A549 (cell line): ENCODE measurements around the gene CCDC78. TPM values are rescaled to one million over a fixed set of nuclear protein-coding genes. Genes with fewer than 3 reads are reported as not detected.
"Not testable (repeated sequence)": the region's sequence is repeated elsewhere in the genome, so short reads cannot be mapped to it uniquely, and the experiment has no call there.

Experiments
- ATAC-seq, 2 experiments: fragments of 200-7000 bp in 1 of 2; fragments of >200 bp in 1 of 2; cut with Nextera tagmentation in 1 of 2; cut with Tn5 transposase in 1 of 2; 3 replicates each; pipeline versions ENCODE4 v1.8.0 to v1.9.1; 2018 to 2020; ENCODE audit warnings: mild to moderate bottlenecking in 1 of 2, moderate library complexity in 1 of 2
- CTCF ChIA-PET: fragments of 300-600 bp; sonication (Branson Sonifier 250); formaldehyde crosslinking; extraction: SDS; loops from one replicate; lab custom pipeline; 2021; ENCODE audit warnings: antibody characterized with exemption, inconsistent platforms; lab: Yijun Ruan, JAX
- POLR2A ChIA-PET: fragments of 350-600 bp; formaldehyde crosslinking; extraction: SDS; loops from one replicate; lab custom pipeline; 2021; ENCODE audit warnings: antibody characterized with exemption, inconsistent platforms; lab: Yijun Ruan, JAX
- DNase-seq, 2 experiments: peaks; one replicate each; pipeline versions ENCODE4 v3.0.0 to v3.0.0-alpha.2; 2011 to 2016; ENCODE audit warnings: low read depth in 1 of 2, low spot score in 1 of 2
- FAIRE-seq: peaks from 2 replicates; lab custom pipeline; 2011; peaks lifted over from hg19 to GRCh38; lab: Jason Lieb, UNC
- H3K27ac ChIP-seq, 2 experiments: fragments of >200 bp; sonication (Bioruptor Twin); formaldehyde crosslinking; 3 replicates each; pipeline ENCODE4 v1.5.1; 2016 to 2017
- H3K4me1 ChIP-seq: fragments of >200 bp; sonication (Bioruptor Twin); formaldehyde crosslinking; 3 replicates; pipeline ENCODE4 v1.6.1; 2016
- H3K4me2 ChIP-seq: fragments of >200 bp; sonication (Bioruptor Twin); formaldehyde crosslinking; 3 replicates; pipeline ENCODE4 v1.6.1; 2016
- H3K4me3 ChIP-seq: fragments of >200 bp; sonication (Bioruptor Twin); formaldehyde crosslinking; 3 replicates; pipeline ENCODE4 v1.5.1; 2016
- H3K9me3 ChIP-seq: fragments of >200 bp; sonication (Bioruptor Twin); formaldehyde crosslinking; 3 replicates; pipeline ENCODE4 v1.6.1; 2016
- EHF ChIP-seq: fragments of 250-450 bp; sonication (Bioruptor Pico); IDR thresholded peaks from 2 replicates; pipeline ENCODE4 v1.5.0; 2020; ENCODE audit warnings: mild to moderate bottlenecking
- EP300 ChIP-seq, 2 experiments: fragments of >200 bp; sonication (Bioruptor Twin); formaldehyde crosslinking; IDR thresholded peaks; 2 replicates in 1 of 2; 3 replicates in 1 of 2; pipeline ENCODE4 v1.6.1; 2016 to 2017
- ESRRA ChIP-seq: fragments of 150-350 bp; IDR thresholded peaks from 2 replicates; pipeline ENCODE4 v1.6.1; 2014; ENCODE audit warnings: mild to moderate bottlenecking, low read length, borderline replicate concordance
- FOSB ChIP-seq: fragments of 250-450 bp; sonication (Bioruptor Pico); IDR thresholded peaks from 2 replicates; pipeline ENCODE4 v1.5.0; 2020; ENCODE audit warnings: mild to moderate bottlenecking, moderate library complexity
- GATA3 ChIP-seq: IDR thresholded peaks from 2 replicates; pipeline ENCODE4 v1.6.1; 2012; ENCODE audit warnings: borderline replicate concordance
- HEYL ChIP-seq: fragments of 250-450 bp; sonication (Bioruptor Pico); IDR thresholded peaks from 2 replicates; pipeline ENCODE4 v1.8.0; 2021; ENCODE audit warnings: mild to moderate bottlenecking, moderate library complexity
- HOXA7 ChIP-seq: fragments of 250-450 bp; sonication (Bioruptor Pico); IDR thresholded peaks from 2 replicates; pipeline ENCODE4 v1.5.0; 2020; ENCODE audit warnings: mild to moderate bottlenecking, moderate library complexity
- JUN ChIP-seq, 2 experiments: fragments of >200 bp; sonication (Bioruptor Twin); formaldehyde crosslinking; IDR thresholded peaks; 2 replicates in 1 of 2; 3 replicates in 1 of 2; pipeline ENCODE4 v1.6.1; 2016 to 2017
- JUNB ChIP-seq: fragments of >200 bp; sonication (Bioruptor Twin); formaldehyde crosslinking; IDR thresholded peaks from 2 replicates; pipeline ENCODE4 v1.6.1; 2016
- MAFK ChIP-seq: fragments of 450-650 bp; IDR thresholded peaks from 2 replicates; pipeline ENCODE4 v1.6.1; 2014; ENCODE audit not compliant: partially characterized antibody
- MAZ ChIP-seq: fragments of 150-350 bp; IDR thresholded peaks from 2 replicates; pipeline ENCODE4 v1.6.1; 2014; ENCODE audit warnings: antibody characterized with exemption, low read depth, low read length, borderline replicate concordance
- MYC ChIP-seq: IDR thresholded peaks from 2 replicates; pipeline ENCODE4 v1.6.1; 2012; ENCODE audit warnings: mild to moderate bottlenecking, inconsistent platforms, low read length, improper control_type of control experiment, borderline replicate concordance
- NPAS2 ChIP-seq: fragments of 250-450 bp; sonication (Bioruptor Pico); IDR thresholded peaks from 2 replicates; pipeline ENCODE4 v1.8.0; 2022; ENCODE audit warnings: mild to moderate bottlenecking, moderate library complexity, borderline replicate concordance
- NR3C1 ChIP-seq: fragments of >200 bp; sonication (Bioruptor Twin); formaldehyde crosslinking; IDR thresholded peaks from 3 replicates; pipeline ENCODE4 v1.6.1; 2017
- POLR2AphosphoS2 ChIP-seq: conservative IDR thresholded peaks from 2 replicates; pipeline ENCODE4 v1.6.1; 2012; ENCODE audit warnings: low read length, improper control_type of control experiment, inconsistent platforms
- RAD21 ChIP-seq, 2 experiments: fragments of >200 bp in 1 of 2; sonication (Bioruptor Twin) in 1 of 2; formaldehyde crosslinking in 1 of 2; IDR thresholded peaks in 1 of 2; conservative IDR thresholded peaks in 1 of 2; 2 replicates in 1 of 2; 3 replicates in 1 of 2; pipeline ENCODE4 v1.6.1; 2012 to 2018; ENCODE audit warnings: inconsistent platforms in 1 of 2
- RARB ChIP-seq: fragments of 250-450 bp; sonication (Bioruptor Pico); IDR thresholded peaks from 2 replicates; pipeline ENCODE4 v1.8.0; 2021; ENCODE audit warnings: mild to moderate bottlenecking, moderate library complexity
- RCOR1 ChIP-seq: fragments of 150-350 bp; IDR thresholded peaks from 2 replicates; pipeline ENCODE4 v1.6.1; 2014; ENCODE audit warnings: antibody characterized with exemption, low read length, low read depth
- TFCP2L1 ChIP-seq: fragments of 250-450 bp; sonication (Bioruptor Pico); IDR thresholded peaks from 2 replicates; pipeline ENCODE4 v1.5.0; 2021; ENCODE audit warnings: mild to moderate bottlenecking
- ZC3H11A ChIP-seq: fragments of 450-650 bp; IDR thresholded peaks from 2 replicates; pipeline ENCODE4 v1.6.1; 2014; ENCODE audit warnings: antibody characterized with exemption, mild to moderate bottlenecking
- ZSCAN20 ChIP-seq: fragments of 250-450 bp; sonication (Bioruptor Pico); IDR thresholded peaks from 2 replicates; pipeline ENCODE4 v1.8.0; 2022; ENCODE audit warnings: mild to moderate bottlenecking, moderate library complexity
- WGBS: methylation state at CpG from one replicate; pipeline ENCODE4 v1.1.6; 2017; ENCODE audit errors: missing lambda C conversion rate; 5-methylcytosine and 5-hydroxymethylcytosine counted together
- polyA plus RNA-seq, 4 experiments: library from polyadenylated mRNA; depleted of rRNA in 3 of 4; stranded (reverse); fragments of >200 nt; fragmentation: RNase III in 1 of 4; extraction: RNeasy Plus Mini Kit Qiagen cat#74134 plus additional on column Dnase treatment in 1 of 4; gene quantifications; 2 replicates in 3 of 4; 3 replicates in 1 of 4; pipeline ENCODE4 v1.2.3, GENCODE V29; 2011 to 2017
- TF ChIP-seq, protein P1 (sequence below): fragments of >200 bp; sonication (Bioruptor Twin); formaldehyde crosslinking; IDR thresholded peaks from 2 replicates; pipeline ENCODE4 v1.6.1; 2016
- TF ChIP-seq, protein P2 (sequence below): IDR thresholded peaks from 2 replicates; pipeline ENCODE4 v1.6.1; 2012; ENCODE audit warnings: low read depth, borderline replicate concordance
- TF ChIP-seq, protein P3 (sequence below): fragments of 450-650 bp; IDR thresholded peaks from 2 replicates; pipeline ENCODE4 v1.6.1; 2014; ENCODE audit warnings: antibody characterized with exemption
- TF ChIP-seq, protein P4 (sequence below): fragments of 250-450 bp; sonication (Bioruptor Pico); IDR thresholded peaks from 2 replicates; pipeline ENCODE4 v1.5.0; 2020; ENCODE audit warnings: low read depth, mild to moderate bottlenecking, moderate library complexity

Gene CCDC78
- polyA plus RNA-seq, 2 of the 4 experiments (the other 2 are of a cell fraction), result 1.1 to 4.7 TPM

DNA sequence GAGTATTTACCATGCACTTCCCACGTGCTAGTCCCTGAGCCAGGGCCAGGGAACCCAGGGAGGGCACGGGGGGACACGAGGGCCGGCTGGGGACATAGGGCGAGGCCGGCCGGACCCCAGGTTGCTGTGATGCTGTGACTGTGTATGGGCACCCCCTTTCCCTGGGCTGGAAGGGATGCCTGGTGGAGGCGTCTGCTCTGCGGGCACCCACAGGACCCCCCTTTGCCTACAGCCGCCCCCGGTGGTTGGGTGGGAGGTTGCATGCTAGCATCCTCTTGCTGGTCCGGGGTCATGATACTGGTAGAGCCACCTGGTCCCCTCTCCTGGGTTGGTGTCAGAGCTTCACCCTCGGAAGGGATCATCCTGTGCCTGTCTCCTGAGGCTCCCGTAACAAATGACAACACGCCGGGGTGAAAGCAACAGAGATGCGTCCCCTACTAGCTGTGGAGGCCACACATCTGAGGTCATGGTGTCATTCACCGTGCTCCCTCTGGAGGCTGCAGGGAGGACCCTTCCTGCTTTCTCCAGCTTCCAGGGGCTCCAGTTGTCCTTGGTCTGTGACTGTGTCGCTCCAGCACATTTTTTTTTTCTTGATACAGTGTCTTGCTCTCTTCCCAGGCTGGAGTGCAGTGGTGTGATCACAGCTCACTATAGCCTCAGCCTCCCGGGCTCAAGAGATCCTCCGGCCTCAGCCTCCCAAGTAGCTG lies 17.7 kb upstream of the CCDC78 start:
- no peak overlapping the region for H3K27ac ChIP-seq
- DNase-seq (no peak), FAIRE-seq (no peak), ATAC-seq (0 out of 6 replicates have a peak, but pooled peaks of 1 of the 2 experiments have one; percentile 15)
- H3K4me3 ChIP-seq, result no peak overlapping the region
- WGBS, result 76% methylated on average over 18 of the region's 21 CpGs
- ChIA-PET CTCF (interaction anchor here (0.9 to 28.0 kb wide), 7 partner anchors 8 to 39 kb away, joined by 3 to 656 read pairs (median 10); partner anchors contain the start of genes ANTKMT, CCDC78, FBXL16 and HAGHL), POLR2A (no interaction called here)
- H3K4me2 ChIP-seq, result no peak overlapping the region
- peaks cover 6% of the 10 kb centered on the region; the same call in 2 of the 3 replicates for H3K4me1 ChIP-seq
- TF ChIP-seq RAD21 (conservative IDR thresholded peaks at IDR 0.05 in 1 of 2, IDR thresholded peaks at IDR 0.05 in 1 of 2) (no peak), ESRRA (no peak), RARB (CRISPR knock-in tag) (no peak), FOSB (CRISPR knock-in tag) (no peak), ZC3H11A (no peak), POLR2AphosphoS2 (no peak), RCOR1 (no peak), TFCP2L1 (CRISPR knock-in tag) (no peak), MYC (no peak), HEYL (no peak), ZSCAN20 (CRISPR knock-in tag) (no peak)
- TF ChIP-seq, protein P1, sequence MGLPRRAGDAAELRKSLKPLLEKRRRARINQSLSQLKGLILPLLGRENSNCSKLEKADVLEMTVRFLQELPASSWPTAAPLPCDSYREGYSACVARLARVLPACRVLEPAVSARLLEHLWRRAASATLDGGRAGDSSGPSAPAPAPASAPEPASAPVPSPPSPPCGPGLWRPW, result no peak
- TF ChIP-seq, protein P2, sequence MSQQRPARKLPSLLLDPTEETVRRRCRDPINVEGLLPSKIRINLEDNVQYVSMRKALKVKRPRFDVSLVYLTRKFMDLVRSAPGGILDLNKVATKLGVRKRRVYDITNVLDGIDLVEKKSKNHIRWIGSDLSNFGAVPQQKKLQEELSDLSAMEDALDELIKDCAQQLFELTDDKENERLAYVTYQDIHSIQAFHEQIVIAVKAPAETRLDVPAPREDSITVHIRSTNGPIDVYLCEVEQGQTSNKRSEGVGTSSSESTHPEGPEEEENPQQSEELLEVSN, result no peak
- TF ChIP-seq, all 56 proteins: peak for 0
- no peaks in the 10 kb centered on the region for H3K9me3 ChIP-seq

DNA sequence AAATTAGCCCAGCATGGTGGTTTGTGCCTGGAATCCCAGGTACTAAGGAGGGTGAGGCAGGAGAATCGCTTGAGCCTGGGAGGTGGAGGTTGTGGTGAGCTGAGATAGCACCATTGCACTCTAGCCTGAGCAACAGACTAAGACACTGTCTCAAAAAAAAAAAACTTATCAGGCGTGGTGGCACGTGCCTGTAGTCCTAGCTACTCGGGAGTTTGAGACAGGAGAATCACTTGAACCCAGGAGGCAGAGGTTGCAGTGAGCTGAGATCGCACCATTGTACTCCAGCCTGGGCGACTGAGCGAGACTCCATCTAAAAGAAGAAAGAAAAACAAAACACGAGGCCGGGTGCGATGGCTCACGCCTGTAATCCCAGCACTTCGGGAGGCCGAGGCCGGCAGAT lies 16.7 kb upstream of the CCDC78 start:
- ATAC-seq, FAIRE-seq, H3K4me3 ChIP-seq, H3K4me1 ChIP-seq, H3K27ac ChIP-seq, DNase-seq, H3K4me2 ChIP-seq, H3K9me3 ChIP-seq, POLR2A ChIA-PET: not testable (repeated sequence)
- CTCF ChIA-PET, result interaction anchor here (4.7 to 28.0 kb wide), 3 partner anchors 13 to 40 kb away, joined by 46 to 656 read pairs (median 205); partner anchors contain the start of genes ANTKMT, CCDC78, FBXL16 and HAGHL
- 71% methylated on average over 14 of the region's 14 CpGs for WGBS

DNA sequence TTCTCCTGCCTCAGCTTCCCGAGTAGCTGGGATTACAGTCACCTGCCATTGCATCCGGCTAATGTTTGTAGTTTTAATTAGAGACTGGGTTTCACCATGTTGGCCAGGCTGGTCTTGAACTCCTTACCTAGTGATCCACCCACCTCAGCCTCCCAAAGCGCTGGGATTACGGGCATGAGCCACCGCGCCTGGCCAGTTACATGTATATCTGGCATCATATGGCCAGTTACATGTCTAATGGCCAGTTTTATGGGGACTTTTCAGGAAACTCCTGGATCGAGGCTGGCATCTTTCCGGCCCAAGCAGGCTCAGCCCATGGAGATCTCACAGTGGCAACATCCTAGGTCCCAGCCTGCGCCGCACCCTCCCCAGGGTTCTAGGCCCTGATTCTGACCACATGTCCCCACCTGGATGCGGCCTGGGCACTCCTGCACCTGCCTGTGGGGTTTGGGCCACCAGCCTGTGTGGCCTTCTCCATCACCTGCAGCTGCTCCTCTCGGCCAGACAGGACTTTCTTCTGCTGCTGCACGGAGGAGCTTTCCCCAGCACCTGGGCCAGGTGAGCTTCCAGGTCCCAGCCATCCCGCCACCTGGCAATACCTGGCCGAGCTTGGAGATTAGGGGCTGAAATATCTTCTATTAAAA lies 15.9 kb upstream of the CCDC78 start:
- TF ChIP-seq, protein P3, sequence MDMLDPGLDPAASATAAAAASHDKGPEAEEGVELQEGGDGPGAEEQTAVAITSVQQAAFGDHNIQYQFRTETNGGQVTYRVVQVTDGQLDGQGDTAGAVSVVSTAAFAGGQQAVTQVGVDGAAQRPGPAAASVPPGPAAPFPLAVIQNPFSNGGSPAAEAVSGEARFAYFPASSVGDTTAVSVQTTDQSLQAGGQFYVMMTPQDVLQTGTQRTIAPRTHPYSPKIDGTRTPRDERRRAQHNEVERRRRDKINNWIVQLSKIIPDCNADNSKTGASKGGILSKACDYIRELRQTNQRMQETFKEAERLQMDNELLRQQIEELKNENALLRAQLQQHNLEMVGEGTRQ, result no peak
- TF ChIP-seq EHF (no peak), MAZ (no peak), NR3C1 (no peak), MAFK (no peak), JUN (IDR thresholded peaks at IDR 0.05) (no peak), HOXA7 (no peak), NPAS2 (no peak), EP300 (IDR thresholded peaks at IDR 0.05) (no peak), GATA3 (no peak), JUNB (no peak)
- TF ChIP-seq, protein P4, sequence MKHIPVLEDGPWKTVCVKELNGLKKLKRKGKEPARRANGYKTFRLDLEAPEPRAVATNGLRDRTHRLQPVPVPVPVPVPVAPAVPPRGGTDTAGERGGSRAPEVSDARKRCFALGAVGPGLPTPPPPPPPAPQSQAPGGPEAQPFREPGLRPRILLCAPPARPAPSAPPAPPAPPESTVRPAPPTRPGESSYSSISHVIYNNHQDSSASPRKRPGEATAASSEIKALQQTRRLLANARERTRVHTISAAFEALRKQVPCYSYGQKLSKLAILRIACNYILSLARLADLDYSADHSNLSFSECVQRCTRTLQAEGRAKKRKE (CRISPR knock-in tag), result no peak
- ChIA-PET CTCF (interaction anchor here (0.8 to 28.0 kb wide), 8 partner anchors 12 to 314 kb away, joined by 3 to 656 read pairs (median 12); partner anchors contain the start of genes ANTKMT, CCDC78, FBXL16 and HAGHL), POLR2A (interaction anchor here (1.1 kb wide), 1 partner anchor 10 kb away, joined by 4 read pairs; no protein-coding TSS in a partner anchor)
- H3K4me1 ChIP-seq, result peaks cover 6% of the 10 kb centered on the region; the same call in 2 of the 3 replicates
- DNase-seq (no peak), FAIRE-seq (no peak), ATAC-seq (no peak)
- H3K4me2 ChIP-seq, result no peak overlapping the region
- no peak overlapping the region for H3K27ac ChIP-seq
- H3K4me3 ChIP-seq, result no peak overlapping the region
- no peaks in the 10 kb centered on the region for H3K9me3 ChIP-seq
- WGBS, result 90% methylated on average over 14 of the region's 15 CpGs
